Measurements from ENCODE around the gene GK. TPM values are rescaled to one million over a fixed set of nuclear protein-coding genes. Genes with fewer than 3 reads are reported as not detected.
"Not testable (repeated sequence)": the region's sequence is repeated elsewhere in the genome, so short reads cannot be mapped to it uniquely, and the experiment has no call there.

Gene GK
- total RNA-seq, 2 donors from 2014 or later, result 8.9 to 10.2 TPM

GRCh38 chrX:30762755-30763154, 109.5 kb downstream of the GK start:
- Histone ChIP-seq H3K9me3 (ENCODE audit: control insufficient read depth, low read length) (no peaks in the 10 kb centered on the region), H3K36me3 (ENCODE audit: control insufficient read depth, insufficient read depth, low read length) (no peaks in the 10 kb centered on the region), H3K27me3 (ENCODE audit: control insufficient read depth, insufficient read depth, low read length, poor library complexity, severe bottlenecking) (no peaks in the 10 kb centered on the region), H3K4me1 (ENCODE audit: control insufficient read depth, insufficient read depth, low read length) (no peaks in the 10 kb centered on the region), H3K4me3 (ENCODE audit: low read length) (no peak overlapping the region), H3K9ac (ENCODE audit: extremely low read depth, low read length, poor library complexity, severe bottlenecking) (no peak overlapping the region), H3K27ac (ENCODE audit: low read depth, low read length) (no peak overlapping the region)
- 86% methylated on average over 2 of the region's 3 CpGs; no CpG with 5 or more reads in 1 of the 2 experiments for WGBS, 2 experiments (ENCODE audit: insufficient coverage in 1 of 2, insufficient read length in 1 of 2)
- Mint-ChIP-seq H3K4me3 (no peak overlapping the region), H3K4me1 (no peaks in the 10 kb centered on the region), H3K27me3 (ENCODE audit: insufficient read depth) (no peaks in the 10 kb centered on the region), H3K27ac (no peak overlapping the region), H3K9me3 (peaks cover 12% of the 10 kb centered on the region), H3K36me3 (ENCODE audit: low read depth) (no peaks in the 10 kb centered on the region)
- TF ChIP-seq CTCF (conservative IDR thresholded peaks at IDR 0.05), result no peak
- DNase-seq, result no peak

- H3K9ac ChIP-seq (ENCODE audit: extremely low read depth, low read length, poor library complexity, severe bottlenecking); H3K4me1 Mint-ChIP-seq; H3K4me3 ChIP-seq (ENCODE audit: low read length); H3K36me3 ChIP-seq (ENCODE audit: control insufficient read depth, insufficient read depth, low read length); H3K27ac Mint-ChIP-seq; H3K4me3 Mint-ChIP-seq; H3K36me3 Mint-ChIP-seq (ENCODE audit: low read depth); H3K27me3 Mint-ChIP-seq (ENCODE audit: insufficient read depth); H3K27me3 ChIP-seq (ENCODE audit: control insufficient read depth, insufficient read depth, low read length, poor library complexity, severe bottlenecking); H3K9me3 ChIP-seq (ENCODE audit: control insufficient read depth, low read length); DNase-seq; H3K27ac ChIP-seq (ENCODE audit: low read depth, low read length); H3K4me1 ChIP-seq (ENCODE audit: control insufficient read depth, insufficient read depth, low read length): not testable (repeated sequence)
- 85 to 100% methylated on average over 2 to 7 of the region's 7 CpGs for WGBS, 2 experiments (ENCODE audit: insufficient coverage in 1 of 2, insufficient read length in 1 of 2)
- H3K9me3 Mint-ChIP-seq, result peaks cover 23% of the 10 kb centered on the region
Measured at GRCh38 chrX:30773764-30774163, 120.5 kb downstream of the GK start.

- no peaks in the 10 kb centered on the region for H3K4me1 ChIP-seq (ENCODE audit: control insufficient read depth, insufficient read depth, low read length)
- H3K27ac ChIP-seq (ENCODE audit: low read depth, low read length), result no peak overlapping the region
- Mint-ChIP-seq H3K4me1 (peaks cover 7% of the 10 kb centered on the region), H3K27ac (no peak overlapping the region), H3K9me3 (peaks cover 23% of the 10 kb centered on the region), H3K36me3 (ENCODE audit: low read depth) (no peaks in the 10 kb centered on the region), H3K4me3 (no peak overlapping the region), H3K27me3 (ENCODE audit: insufficient read depth) (no peaks in the 10 kb centered on the region)
- no peaks in the 10 kb centered on the region for H3K36me3 ChIP-seq (ENCODE audit: control insufficient read depth, insufficient read depth, low read length)
- no peak overlapping the region for H3K4me3 ChIP-seq (ENCODE audit: low read length)
- no peak for TF ChIP-seq CTCF (conservative IDR thresholded peaks at IDR 0.05)
- H3K9ac ChIP-seq (ENCODE audit: extremely low read depth, low read length, poor library complexity, severe bottlenecking), result no peak overlapping the region
- no peak for DNase-seq
- H3K9me3 ChIP-seq (ENCODE audit: control insufficient read depth, low read length), result no peaks in the 10 kb centered on the region
- no peaks in the 10 kb centered on the region for H3K27me3 ChIP-seq (ENCODE audit: control insufficient read depth, insufficient read depth, low read length, poor library complexity, severe bottlenecking)
Measured at GRCh38 chrX:30777575-30777974, 124.4 kb downstream of the GK start.

- TF ChIP-seq CTCF (conservative IDR thresholded peaks at IDR 0.05), result no peak
- no peaks in the 10 kb centered on the region for H3K27me3 ChIP-seq (ENCODE audit: control insufficient read depth, insufficient read depth, low read length, poor library complexity, severe bottlenecking)
- no peak overlapping the region for H3K9ac ChIP-seq (ENCODE audit: extremely low read depth, low read length, poor library complexity, severe bottlenecking)
- no peaks in the 10 kb centered on the region for H3K27me3 Mint-ChIP-seq (ENCODE audit: insufficient read depth)
- 96 to 100% methylated on average over 4 to 19 of the region's 19 CpGs for WGBS, 2 experiments (ENCODE audit: insufficient coverage in 1 of 2, insufficient read length in 1 of 2)
- DNase-seq, result no peak
- H3K27ac ChIP-seq (ENCODE audit: low read depth, low read length), result no peak overlapping the region
- H3K36me3 ChIP-seq (ENCODE audit: control insufficient read depth, insufficient read depth, low read length), result no peaks in the 10 kb centered on the region
- H3K27ac Mint-ChIP-seq, result no peak overlapping the region
- no peak overlapping the region for H3K4me3 Mint-ChIP-seq
- H3K36me3 Mint-ChIP-seq (ENCODE audit: low read depth), result no peaks in the 10 kb centered on the region
- peaks cover 7% of the 10 kb centered on the region for H3K4me1 Mint-ChIP-seq
- H3K9me3 ChIP-seq (ENCODE audit: control insufficient read depth, low read length), result no peaks in the 10 kb centered on the region
- no peak overlapping the region for H3K4me3 ChIP-seq (ENCODE audit: low read length)
- no peaks in the 10 kb centered on the region for H3K4me1 ChIP-seq (ENCODE audit: control insufficient read depth, insufficient read depth, low read length)
- peaks cover 14% of the 10 kb centered on the region for H3K9me3 Mint-ChIP-seq
Measured at GRCh38 chrX:30779453-30780030, 126.3 kb downstream of the GK start.

Measured in endodermal cell (in vitro differentiated cells).